HL-60 (cell line): ENCODE data around the gene RTP3.

Experiments
- CTCF ChIP-seq: IDR thresholded peaks from one replicate; pipeline ENCODE4 v1.5.1; 2011; ENCODE audit warnings: low read length, control low read depth, inconsistent platforms; ENCODE audit not compliant: insufficient read depth
- GABPA ChIP-seq: IDR thresholded peaks from 2 replicates; pipeline ENCODE4 v1.6.1; 2012; ENCODE audit warnings: low read depth
- POLR2AphosphoS5 ChIP-seq: IDR thresholded peaks from 2 replicates; pipeline ENCODE4 v1.6.1; 2012; ENCODE audit warnings: low read depth

- TF ChIP-seq POLR2AphosphoS5, result no peak
- no peak for TF ChIP-seq GABPA
- no peak for TF ChIP-seq CTCF
These were observed 42.8 kb downstream of the RTP3 start for GRCh38 chr3:46540550-46540949.
